Stimulated activated CD4-positive, alpha-beta T cell treated with anti-CD3 and anti-CD28 coated beads, Interleukin-2, amount 100 ng/mL, for 24 hours (primary cell): ENCODE measurements around the gene XKR7.

Source experiments
- DNase-seq, 2 donors: peaks; one replicate each; pipeline ENCODE4 v3.0.0-alpha.2; 2020

Gene XKR7

DNA sequence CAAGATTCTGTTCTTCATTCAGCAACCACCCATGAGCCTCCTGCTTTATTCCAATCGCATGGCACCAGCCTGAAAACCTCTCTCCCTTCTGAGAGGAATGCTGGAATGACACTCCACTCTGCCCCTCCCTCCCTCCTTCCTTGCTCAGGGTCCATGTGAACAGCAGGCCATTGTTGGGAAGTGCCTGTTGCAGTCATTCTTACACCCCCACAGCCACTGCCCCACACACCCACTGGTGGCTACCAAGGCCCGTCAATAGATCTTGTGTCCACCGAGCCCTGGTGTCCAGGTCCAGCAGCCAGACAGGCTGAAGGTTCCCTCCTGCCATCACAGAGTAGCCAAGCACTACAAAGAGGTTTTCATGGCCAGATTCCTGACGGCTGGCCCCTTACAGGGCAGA lies 22.6 kb upstream of the XKR7 start:
- DNase-seq: no peak

DNA sequence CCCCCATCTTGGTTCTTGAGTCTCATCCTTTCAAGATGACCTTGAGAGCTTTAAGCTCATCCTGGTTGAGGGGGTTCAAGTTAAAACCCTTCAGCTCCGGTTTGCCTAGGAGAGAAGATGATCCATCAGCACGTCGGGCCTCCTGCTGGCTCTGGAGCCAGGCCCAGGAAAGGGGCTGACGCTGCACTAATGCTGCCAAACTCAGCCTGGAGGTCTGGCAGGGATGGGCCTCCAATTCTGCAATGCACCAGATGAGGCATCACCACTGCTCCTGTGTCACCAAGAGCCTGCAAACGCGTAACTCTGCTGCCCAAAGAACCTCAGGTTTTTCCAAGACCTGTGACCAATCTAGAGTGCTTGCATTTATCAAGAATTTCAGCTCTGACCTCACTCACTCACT lies 22.2 kb upstream of the XKR7 start:
- no peak for DNase-seq

DNA sequence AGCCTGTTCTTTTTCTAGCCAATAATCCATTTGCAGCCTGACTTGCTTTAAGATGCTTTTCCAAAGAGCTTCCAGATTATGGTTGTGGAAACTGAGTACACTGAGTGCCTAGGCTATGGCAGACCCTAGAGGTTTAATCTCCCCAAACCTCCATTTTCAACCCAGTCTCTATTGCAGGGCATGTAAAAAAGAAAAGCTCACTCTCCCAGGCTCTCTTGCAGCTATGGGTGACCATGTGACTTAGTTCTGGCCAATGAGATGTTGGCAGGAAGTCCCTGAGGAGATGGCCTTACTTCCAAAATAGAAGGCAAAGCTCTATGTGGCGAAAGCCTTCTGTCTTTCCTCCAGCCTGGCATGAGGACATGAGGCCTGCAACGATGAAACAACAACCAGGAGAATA lies 19.9 kb upstream of the XKR7 start:
- no peak for DNase-seq

DNA sequence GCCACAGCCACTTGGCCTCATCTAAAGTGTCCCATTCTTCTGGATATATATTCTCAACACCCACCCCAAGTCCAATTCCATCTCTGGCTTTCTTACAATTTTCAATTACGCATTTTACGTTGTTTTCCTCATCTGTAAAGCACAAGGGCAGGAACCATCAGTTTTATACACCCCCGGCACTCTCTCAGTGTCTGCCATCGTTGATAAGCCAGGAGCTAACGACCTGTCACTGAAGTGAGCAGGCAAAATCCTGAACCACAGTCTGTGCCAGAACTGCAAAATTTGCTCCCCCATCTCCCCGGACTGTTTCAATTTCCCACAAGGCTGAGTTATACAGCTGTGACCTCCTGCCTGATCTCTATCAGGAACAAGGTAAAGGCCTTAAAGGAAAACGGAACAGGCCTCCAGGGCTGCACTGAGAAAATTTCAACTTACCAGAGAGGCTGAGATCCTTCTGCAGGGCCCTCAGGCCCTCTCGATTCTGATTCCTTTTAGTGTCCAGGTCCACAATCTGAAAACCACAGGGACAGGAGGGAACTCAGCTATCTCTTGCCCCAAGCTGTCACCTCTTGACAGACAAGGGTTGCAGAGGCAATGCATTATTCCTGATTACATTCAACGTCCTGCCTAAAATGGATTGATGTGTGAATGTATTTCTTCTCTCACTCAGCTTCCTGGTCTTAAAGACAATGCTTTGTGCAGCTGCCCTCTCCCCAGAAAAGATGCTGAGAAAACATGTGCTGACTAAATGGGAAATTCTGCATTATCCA lies 17.9 kb upstream of the XKR7 start:
- no peak for DNase-seq

DNA sequence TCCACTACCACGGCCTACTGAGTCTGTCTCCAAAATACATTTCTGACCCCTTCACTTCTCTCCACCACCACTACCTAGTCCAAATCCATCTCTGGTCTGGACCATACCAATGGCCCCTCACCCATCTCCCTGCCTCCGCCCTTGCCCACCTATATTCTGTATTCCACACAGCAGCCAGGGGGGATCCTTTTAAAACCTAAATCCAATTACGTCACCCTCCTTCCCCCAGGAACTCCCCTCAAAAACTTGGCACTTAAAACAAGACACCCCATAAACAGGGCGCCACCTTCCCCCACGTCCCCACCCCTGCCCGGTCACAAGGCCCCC lies 16.8 kb upstream of the XKR7 start:
- DNase-seq: no peak

DNA sequence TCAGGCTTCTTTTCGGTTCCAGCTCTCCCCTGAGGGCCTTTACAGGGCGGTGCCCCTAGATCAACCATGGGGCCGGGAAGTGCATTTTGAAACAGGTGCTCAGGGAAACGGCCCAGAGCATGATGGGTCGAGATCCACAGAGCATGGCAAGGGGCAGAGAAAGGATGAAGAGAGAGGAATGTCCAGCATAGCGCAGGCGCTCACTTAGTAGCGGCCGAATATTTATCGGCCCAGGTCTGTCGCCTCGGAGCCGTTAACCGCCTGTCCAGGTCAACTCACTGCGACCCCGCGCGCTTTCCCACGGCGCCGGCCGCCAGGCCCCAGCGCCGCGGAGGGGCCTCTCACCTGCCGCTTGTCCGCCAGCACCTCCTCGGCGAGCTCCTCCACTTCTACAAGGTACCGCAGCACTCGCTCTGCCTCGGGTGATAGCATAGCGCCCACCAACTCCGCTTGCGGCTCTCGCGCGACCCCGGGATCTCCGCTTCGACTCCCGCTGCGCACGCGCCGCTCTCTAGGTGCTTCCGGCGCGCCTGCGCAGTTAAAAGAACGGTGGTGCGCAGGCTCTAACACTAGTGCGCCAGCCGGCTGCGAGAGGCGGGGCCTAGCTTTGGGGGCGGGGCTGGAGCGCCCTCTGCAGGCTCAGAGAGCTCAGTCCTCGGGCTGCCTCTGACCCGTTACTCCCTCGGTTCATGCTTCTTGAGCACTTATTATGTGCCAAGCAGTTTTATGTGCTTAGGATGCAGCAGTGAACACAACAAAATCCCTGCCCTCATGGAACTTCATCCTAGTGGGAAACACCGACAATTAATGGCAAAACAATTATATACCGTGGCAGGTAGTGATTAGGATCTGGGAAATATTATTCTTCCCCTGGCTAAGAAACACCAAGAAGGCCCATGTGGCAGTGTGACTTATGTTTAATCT lies 16.2 kb upstream of the XKR7 start, which contains the start of gene PDRG1:
PDRG1 (minus strand) TSS at position 517 of the 924 bp plus-strand sequence; CDS start at position 432, 85 bp downstream.
- peak; percentile 97 to 99 for DNase-seq

DNA sequence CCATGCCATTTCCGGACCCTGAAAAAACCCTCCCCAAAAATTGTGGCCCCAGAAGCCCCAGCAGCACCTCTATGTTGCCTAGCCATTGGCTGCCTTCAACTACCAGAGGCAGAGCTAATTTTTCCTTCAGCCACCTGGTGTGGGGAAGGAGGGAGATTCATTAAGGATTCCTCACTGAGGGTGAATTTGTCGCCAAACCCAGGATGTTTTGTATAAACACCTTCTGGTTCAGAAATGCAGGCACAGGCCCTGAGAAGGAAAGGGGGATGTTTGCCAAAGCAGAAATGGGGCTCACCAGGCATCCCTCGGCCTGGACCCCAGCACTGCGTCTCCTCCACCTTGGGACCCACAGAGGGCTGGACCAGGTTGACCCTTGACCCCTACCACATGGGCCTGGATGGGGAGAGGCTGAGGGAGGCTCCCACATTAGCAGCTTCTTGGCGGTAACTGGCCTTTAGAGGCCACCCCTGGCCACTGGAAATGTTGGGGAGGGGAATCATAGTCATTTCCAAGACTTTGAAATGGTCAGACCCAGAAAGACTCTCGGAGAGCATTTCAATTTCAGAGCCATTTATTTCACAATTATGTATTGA lies 14.3 kb upstream of the XKR7 start:
- DNase-seq: no peak

DNA sequence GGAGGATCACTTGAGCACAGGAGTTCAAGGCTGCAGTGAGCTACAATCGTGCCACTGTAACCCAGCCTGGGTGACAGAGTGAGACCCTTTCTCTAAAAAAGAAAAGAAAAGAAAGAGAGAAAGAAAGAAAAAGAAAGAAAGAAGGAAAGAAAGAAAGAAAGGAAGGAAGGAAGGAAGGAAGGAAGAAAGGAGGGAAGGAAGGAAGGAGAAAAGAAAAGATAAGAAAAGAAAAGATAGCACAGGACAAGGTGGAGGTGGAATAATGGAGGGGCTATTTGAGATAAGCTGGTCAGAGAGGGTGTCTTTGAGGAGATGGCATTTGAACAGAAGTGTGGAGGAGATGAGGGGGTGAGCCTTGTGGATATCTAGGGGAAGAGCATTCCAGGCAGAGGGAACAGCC lies 13.5 kb upstream of the XKR7 start:
- DNase-seq: no peak

DNA sequence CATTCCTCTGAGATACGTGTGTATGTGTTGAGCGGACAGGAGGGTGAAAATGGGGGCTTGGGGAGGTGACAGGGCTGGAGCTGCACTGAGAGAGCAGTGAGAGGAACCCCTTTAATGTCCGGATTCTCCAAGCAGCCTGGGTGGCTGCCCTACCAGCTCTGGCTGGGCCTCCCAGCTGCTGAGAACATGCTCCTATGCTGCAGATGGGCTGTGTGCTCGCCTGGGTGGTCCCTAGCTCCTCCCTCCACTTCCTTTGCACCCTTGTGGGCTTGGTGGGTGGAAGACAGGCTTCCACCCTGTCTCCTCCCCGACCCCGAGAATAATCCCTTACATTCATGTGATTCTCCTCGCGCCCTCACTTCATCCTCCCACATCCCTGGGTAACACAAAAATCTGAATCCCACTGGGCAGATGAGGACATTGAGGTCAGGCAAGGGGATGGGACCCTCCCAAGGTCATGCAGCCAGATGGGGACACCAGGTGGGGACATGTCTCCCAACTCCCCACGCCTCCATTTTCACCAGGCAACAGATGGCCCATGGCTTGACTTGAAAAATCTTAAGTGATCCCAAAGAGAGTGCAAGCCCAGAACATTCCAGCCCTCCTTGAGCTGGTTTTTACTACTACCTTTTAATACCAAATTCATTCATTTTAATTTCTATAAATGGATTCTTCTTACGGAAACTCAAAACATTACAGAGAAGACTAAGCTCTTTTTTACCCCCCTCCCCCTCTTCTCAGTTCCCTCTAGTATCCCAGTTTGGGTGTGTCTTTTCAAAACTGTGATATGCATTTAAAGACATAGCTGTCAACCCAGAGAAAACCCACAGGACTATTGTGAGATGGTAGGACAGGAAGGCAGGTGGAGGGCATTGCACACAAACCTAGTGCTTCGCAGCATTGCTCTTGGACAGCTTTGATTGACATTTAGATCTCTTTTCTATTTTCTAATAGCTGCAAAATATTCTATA lies 11.1 kb upstream of the XKR7 start:
- no peak for DNase-seq

DNA sequence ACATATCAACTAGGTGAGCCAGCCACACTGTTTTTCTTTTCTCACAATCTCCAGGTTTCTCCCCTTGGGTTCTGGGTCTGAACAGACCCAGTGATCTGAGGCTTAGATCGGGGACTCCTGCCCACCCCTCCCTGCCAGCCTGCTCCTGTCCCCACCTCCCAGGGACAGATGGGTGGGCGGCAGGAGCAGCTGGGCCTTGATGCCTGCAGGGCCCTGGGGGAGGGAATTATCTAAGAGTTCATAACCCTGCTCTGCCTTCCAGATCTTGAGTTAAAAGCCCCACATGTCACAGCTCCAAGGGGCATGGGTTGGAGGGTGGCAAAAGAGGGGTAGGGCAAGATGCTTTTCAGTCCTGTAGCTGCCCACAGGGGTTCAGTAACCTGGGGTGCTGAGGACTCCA lies 5.2 kb upstream of the XKR7 start:
- no peak for DNase-seq

DNA sequence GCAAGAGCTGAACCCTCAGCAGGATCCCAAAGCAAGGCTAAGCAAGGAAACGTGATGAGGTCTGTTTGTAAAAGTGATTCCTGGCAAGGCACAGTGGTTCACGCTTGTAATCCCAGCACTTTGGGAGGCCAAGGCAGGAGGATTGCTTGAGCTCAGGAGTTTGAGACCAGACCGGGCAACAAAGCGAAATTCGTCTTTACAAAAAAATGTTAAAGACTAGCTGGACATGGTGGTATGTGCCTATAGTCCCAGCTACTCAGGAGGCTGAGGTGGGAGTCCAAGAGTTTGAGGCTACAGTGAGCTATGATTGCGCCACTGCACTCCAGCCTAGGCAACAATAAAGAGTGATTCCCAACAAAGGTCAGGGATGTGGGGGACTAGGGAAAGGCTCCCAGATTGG lies 4.1 kb upstream of the XKR7 start:
- no peak for DNase-seq

DNA sequence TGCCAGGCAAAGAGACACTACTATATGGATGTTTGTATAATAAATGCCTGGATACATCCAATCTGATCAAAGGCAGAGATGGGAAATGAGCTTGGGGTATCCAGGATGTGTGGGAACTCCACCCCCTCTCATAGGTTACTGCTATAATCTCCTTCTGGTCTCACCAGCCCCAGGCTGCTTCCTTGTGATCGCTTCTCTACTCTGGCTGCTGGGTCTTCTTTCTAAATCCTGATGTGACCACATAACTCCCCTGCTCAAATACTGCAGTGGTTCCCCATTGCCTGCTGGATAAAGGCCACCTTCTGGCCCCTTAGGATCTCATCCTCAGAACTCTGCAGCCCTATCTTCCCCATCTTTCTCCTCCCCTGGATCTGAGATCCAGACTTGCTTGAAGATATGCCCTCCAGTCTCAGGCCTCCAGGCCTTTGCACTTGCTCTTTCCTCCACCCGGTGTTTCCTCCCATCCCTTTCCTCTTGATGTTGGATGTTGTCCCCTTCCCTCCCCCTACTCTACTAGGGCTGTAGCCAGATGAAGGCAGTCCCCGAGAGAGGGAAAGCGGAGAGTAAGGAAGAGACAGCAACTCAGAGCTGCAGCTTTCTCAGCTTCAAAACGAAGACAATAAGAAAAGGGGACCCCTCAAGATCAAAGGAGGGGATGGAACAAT lies 828 bp upstream of the XKR7 start:
- no peak for DNase-seq

DNA sequence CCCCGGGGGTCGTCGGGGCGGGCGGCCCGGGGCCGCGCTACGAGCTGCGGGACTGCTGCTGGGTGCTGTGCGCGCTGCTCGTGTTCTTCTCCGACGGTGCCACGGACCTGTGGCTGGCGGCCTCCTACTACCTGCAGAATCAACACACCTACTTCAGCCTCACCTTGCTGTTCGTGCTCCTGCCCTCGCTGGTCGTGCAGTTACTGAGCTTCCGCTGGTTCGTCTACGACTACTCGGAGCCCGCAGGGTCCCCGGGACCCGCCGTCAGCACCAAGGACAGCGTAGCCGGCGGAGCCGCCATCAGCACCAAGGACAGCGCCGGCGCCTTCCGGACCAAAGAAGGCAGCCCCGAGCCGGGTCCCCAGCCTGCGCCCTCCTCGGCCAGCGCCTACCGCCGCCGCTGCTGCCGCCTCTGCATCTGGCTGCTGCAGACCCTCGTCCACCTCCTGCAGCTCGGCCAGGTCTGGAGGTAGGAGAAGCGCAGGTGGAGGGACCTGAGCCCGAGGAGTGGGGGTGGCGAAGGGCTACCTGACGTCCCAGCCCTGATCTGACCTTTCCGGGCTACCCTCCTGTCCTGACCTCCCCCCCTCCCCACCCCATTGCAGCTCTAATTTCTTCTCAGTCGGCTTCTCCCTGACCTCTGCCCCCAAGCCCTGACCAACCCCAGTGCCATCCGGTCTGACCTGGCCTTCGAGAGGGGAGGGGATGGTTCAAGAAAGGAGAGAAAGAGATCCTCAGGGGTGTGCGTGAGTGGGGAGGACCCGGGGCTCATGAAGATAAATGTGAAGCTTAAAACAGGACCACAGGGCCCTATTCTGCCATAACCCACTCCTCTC lies 558 bp downstream of the XKR7 start:
- DNase-seq: peak; percentile 83 to 84

DNA sequence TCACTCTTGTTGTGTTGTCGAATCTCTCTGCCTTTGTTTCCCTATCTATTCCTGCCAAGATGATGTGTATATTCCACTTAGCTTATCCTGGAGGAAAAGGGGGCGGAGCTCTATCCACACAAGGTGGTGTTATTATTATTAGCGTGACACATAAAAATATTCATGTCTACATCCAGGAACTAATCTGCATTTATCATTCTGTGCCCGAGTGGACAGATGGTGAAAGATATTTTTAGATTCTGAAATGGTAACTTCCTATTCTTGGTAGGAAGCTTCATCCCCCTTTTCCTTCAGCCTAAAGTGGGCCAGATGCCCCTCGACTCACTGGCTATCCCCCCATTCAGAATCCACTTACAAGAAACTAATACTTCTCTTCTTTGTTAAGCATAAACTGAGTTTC lies 2.0 kb downstream of the XKR7 start:
- DNase-seq: no peak

DNA sequence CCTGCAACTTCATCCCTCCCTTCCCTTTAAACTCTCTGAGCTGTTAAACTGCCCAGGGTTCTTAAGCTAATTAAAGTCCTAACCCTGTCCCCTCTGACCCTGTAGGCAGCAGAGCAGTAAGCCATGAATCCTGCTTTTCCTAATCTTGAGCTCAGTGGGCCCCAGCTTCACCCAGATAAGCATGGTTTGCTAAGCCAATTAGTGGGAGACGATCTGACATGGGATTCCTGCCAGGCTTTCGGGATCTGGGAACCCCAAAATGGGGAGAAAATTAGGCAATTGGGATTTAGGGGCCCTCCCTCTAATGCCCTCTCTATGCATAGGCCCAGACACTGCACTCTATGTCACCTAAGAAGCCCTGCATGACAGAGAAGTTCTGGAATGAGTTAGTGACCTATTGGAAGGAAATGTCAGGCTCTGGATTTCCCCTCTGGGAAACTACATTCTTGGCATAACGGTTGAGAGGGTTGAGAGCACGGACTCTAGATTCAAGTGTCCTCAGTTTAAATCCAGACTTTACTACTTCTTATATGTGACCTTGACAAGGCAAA lies 4.6 kb downstream of the XKR7 start:
- no peak for DNase-seq

DNA sequence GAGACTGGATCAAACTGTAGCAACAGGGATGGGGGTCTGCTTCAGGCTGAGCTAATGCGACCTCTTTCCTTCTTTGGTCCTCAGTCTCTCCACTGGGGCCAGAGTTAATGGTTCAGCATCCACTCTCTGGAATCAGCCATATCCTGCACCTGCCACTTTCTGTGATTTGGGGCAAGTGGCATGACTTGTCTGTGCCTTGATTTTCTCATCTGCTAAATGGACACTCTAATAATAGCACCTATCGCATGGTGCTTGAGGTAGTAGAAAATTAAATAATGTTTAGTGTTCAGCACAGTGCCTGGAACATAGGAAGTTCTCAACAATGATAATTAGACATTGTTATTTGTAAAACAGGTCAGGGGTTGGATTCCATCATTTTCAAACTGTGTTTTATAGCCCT lies 6.3 kb downstream of the XKR7 start:
- no peak for DNase-seq

DNA sequence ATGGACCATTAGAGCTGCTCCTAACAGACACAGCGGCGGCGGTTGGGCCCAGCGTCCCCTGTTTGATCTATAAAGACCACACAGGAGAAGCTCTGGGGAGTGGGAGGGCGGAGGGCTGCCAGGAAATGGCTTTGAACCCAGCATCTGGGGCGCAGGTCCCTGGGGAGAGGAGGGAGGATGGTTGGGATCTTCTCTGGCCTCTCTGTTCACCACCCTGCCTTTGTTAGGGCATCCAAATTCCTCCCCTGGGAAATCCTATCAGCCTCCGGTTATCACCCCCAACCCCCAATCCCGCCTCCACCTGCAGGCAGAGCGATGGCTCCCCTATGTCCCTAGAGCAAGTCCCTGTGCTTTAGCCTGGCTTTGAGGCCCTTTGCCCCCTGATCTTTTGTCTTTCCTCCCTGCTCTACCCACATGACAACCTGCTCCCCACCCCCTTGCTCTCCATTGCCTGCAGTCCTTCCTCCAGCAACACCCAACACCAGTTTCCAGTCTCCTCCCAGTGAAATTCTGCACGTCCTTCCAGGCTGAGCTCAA lies 7.1 kb downstream of the XKR7 start:
- DNase-seq: no peak

DNA sequence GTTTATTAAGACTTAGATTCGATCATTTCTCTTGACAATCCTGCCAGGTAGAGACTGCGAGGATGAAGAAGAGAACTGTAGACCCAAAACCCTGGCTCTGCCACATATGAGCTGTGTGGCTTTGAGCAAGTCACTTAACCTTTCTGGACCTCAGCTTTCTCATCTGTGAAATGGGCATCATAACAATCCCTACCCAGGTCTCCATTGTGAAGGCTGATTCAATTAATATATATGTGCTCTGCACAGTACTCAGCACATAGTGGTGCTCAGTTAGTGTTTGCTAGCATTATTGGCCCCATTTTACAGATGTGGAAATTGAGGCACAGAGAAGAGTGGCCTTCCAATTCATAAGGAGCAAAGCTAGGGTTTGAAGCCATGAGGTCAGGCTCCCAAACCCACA lies 7.9 kb downstream of the XKR7 start:
- no peak for DNase-seq

DNA sequence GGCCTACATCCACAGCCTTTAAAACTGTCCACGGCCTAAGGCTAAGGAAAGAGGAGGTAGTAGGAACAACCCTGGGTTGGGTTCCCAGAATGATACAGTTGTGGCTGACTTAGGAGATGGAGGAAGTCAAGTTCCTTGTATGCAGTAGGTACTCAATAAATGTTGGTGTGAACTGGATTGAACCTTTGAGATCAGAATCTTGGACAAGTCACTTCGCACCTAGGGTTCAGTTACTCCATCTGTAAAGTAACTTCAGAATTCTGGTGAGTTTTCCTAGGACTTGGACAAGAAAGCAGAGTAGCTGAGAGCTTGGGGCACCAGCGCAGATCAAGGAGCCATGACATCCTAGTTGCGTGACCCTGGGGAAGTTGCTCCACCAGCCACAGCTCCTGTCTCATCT lies 9.1 kb downstream of the XKR7 start:
- no peak for DNase-seq

DNA sequence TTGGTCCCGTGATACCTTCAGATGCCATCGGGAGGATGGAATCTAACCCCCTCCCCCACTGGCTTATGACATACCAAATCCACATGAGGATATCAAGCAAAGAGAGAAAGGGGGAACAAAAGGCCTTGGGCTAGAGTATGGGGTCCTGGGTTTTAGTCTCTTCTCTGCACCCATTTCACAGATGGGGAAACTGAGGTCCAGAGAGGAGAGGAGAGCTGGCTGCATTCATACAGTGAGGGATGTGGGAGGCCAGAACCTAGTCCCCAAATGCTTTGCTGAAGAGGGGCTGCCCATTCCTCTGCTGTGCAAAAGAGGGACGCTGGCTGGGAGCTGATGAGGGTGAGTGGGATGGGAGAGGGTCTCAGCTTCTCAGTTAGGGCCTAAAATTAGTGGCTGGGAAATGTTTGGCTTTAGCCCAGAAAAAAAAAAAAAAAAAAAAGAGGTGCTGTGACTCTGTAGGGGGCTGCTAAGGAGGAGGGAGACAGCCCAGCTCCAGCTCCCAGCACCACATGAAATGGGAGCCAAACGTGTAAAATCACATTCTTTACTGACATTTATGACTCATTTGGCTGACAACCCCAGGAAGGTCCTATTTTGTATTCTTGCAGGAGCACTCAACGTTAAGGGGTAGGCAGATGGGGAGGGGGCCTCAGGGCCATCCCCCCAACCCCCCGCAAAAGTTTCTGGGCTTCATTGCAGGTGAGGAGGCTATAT lies 11.9 kb downstream of the XKR7 start:
- DNase-seq: no peak
